Progenitor cell of endocrine pancreas (in vitro differentiated cells): ENCODE measurements around the gene ADAT3. TPM values are rescaled to one million over a fixed set of nuclear protein-coding genes. Genes with fewer than 3 reads are reported as not detected.

ENCODE experiments used
- DNase-seq: peaks from one replicate; pipeline ENCODE4 v3.0.0; 2021; ENCODE audit warnings: low spot score; ENCODE audit not compliant: unreplicated experiment
- H3K27ac Mint-ChIP-seq: 2 replicates; pipeline ENCODE4 v1.8.0; 2021; ENCODE audit warnings: mild to moderate bottlenecking, moderate library complexity, mixed read lengths
- H3K27me3 Mint-ChIP-seq: 2 replicates; pipeline ENCODE4 v1.8.0; 2021; ENCODE audit warnings: mixed read lengths
- H3K36me3 Mint-ChIP-seq: 2 replicates; pipeline ENCODE4 v1.8.0; 2022; ENCODE audit warnings: mixed read lengths; ENCODE audit not compliant: insufficient read depth
- H3K4me1 Mint-ChIP-seq: 2 replicates; pipeline ENCODE4 v1.8.0; 2021; ENCODE audit warnings: low read depth, mixed read lengths
- H3K4me3 Mint-ChIP-seq: 2 replicates; pipeline ENCODE4 v1.8.0; 2021; ENCODE audit warnings: low read depth, mild to moderate bottlenecking, moderate library complexity, mixed read lengths
- H3K9me3 Mint-ChIP-seq: 2 replicates; pipeline ENCODE4 v1.8.0; 2021; ENCODE audit warnings: low read depth, mixed read lengths
- total RNA-seq: library from RNA; stranded (reverse); gene quantifications from 2 replicates; pipeline ENCODE4 v1.2.1, GENCODE V29; 2021
- TF ChIP-seq, protein P1 (sequence below): fragments of 200-600 bp; sonication (generic); IDR thresholded peaks from one replicate; pipeline ENCODE4 v1.5.0; 2021; ENCODE audit warnings: antibody characterized with exemption, mild to moderate bottlenecking; ENCODE audit not compliant: unreplicated experiment

The ADAT3 gene
- total RNA-seq, 1 donor from 2014 or later = 14.1 TPM

DNA sequence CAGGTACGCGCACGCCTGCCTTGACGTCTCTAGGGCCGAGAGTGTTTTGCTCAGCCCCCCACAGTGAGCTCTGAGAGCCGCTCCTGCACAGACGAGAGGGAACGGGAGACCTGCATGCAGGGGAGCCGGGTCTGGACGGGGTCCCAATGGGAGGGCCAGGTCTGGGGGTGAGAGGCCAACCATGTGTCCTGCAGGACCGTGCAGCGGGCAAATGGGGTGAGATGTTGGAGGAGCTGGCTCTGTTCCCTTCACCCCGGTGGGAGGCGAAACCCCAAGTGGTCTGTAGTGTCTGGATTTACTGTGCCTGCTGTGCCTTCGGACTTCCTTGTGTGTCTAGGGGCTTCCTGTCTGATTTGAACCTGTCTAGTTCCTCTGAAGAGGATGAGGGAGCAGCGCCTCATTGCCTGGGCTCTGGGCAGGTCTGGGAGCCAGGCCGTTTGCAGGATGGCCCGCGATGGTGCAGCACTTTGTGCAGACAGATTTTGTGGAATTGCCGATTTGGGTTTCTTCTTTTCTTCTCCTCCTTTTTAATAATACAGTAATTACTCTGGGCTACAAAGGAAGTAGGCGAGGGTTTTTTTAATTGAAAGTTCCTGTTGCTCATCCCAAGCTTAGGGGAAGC, 37.8 kb downstream of the ADAT3 start:
- Mint-ChIP-seq H3K36me3 (no peaks in the 10 kb centered on the region), H3K27ac (peak overlapping the region; percentile 94), H3K4me1 (peaks cover 16% of the 10 kb centered on the region), H3K4me3 (peak overlapping the region; percentile 92), H3K9me3 (no peaks in the 10 kb centered on the region), H3K27me3 (no peaks in the 10 kb centered on the region)
- DNase-seq = no peak
- TF ChIP-seq, protein P1, sequence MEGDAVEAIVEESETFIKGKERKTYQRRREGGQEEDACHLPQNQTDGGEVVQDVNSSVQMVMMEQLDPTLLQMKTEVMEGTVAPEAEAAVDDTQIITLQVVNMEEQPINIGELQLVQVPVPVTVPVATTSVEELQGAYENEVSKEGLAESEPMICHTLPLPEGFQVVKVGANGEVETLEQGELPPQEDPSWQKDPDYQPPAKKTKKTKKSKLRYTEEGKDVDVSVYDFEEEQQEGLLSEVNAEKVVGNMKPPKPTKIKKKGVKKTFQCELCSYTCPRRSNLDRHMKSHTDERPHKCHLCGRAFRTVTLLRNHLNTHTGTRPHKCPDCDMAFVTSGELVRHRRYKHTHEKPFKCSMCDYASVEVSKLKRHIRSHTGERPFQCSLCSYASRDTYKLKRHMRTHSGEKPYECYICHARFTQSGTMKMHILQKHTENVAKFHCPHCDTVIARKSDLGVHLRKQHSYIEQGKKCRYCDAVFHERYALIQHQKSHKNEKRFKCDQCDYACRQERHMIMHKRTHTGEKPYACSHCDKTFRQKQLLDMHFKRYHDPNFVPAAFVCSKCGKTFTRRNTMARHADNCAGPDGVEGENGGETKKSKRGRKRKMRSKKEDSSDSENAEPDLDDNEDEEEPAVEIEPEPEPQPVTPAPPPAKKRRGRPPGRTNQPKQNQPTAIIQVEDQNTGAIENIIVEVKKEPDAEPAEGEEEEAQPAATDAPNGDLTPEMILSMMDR = no peak

DNA sequence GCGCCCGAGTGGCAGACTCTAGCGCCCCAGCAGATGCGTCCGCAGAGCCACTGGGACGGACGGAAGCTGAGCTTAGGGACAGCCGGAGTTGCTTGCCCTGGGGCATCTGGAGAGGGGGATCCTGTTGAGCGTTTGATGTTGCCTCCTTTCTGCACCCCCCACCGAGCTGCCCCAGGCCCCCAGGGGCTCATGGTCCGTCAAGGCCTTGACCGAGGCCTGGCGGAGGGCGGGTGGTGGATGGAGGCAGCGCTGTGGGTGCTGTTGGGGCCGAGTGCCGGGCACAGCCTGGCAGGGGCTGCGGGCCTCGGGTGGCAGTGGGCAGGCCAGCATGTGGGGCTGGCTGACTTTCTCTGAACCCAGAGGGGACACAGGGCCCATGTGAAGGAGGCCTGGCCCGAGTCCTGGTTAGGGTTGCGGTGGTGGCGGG, 38.5 kb downstream of the ADAT3 start:
- Mint-ChIP-seq H3K36me3 (peaks cover 1% of the 10 kb centered on the region), H3K4me3 (peak overlapping the region; percentile 92), H3K27me3 (no peaks in the 10 kb centered on the region), H3K27ac (peak overlapping the region; percentile 94), H3K9me3 (no peaks in the 10 kb centered on the region), H3K4me1 (peaks cover 16% of the 10 kb centered on the region)
- TF ChIP-seq, protein P1 = no peak
- DNase-seq = no peak

DNA sequence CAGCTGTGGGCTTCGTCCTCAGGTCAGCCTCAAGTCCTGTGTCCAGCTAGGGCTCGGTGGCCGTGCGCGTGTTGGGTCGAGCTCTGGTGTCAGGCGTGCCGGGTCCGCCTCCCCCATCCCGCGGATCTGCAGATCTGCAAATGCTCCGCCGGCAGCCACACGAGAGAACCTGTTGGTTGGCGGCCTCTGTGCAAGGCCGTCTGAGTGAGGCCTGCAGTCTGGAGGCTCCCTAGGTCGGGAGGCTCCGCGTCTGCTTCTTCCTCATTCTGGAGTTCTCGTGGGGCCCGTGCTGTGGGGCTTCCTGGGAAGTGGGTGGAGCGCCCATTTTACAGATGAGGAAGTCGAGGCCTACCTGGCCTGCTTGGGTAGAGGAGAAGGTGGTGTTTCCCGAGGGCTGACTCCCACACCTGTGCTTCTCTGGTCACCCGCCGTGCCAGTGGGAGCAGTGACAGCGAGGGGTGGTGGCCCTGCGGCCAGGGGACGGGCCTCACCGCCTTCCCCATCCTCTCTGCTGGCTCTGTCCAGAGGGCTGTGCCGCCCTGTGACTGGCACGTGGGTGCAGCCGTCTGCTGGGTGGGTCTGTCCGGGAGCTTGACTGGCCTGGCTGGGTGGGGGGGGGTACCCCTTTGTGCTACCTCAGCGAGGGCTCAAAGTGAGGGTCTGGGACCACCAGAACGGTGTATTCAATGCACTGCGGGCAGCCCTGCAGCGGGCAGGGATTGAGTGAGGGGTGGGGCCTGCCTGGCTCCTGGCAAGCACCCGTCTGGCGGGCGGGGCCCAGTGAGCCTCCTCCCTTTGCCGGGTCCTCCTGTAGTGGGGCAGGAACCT, 39.1 kb downstream of the ADAT3 start:
- TF ChIP-seq, protein P1 = no peak
- Mint-ChIP-seq H3K4me1 (peaks cover 17% of the 10 kb centered on the region), H3K36me3 (peaks cover 1% of the 10 kb centered on the region), H3K4me3 (peak overlapping the region; percentile 26), H3K27ac (peak overlapping the region; percentile 74), H3K27me3 (no peaks in the 10 kb centered on the region), H3K9me3 (no peaks in the 10 kb centered on the region)
- DNase-seq = no peak

DNA sequence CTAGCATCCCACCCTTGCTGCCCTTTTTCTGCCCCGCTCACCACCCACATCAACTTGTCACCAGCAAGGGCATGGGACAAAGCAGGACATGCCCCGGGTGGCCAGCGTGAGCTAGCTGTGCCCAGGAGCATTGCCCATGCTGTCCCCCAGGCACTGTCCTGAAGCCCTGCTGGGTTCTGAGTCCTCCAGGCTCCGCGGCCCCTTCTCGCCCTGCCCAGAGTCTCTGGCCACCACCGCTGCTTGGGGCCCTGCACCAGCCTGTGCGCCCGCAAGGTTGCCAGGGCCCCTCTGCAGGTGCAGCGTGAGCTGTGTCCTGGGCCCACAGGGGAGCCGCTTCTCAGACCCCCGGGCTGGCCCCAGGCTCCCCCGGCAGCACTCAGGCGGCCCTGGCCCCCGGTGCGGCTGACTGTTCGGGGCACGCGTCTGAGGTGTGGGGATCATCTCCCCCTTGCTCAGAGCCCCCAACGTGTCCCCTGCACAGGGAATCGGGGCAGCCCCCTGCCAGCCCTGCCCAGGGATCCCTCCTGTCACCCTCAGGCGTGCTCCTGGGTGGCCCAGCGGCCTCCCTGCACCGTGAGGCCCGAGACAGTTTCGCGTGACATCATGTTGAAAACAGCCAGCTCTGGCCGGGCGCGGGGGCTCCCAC, 39.8 kb downstream of the ADAT3 start:
- H3K27ac Mint-ChIP-seq = no peak overlapping the region
- no peak overlapping the region for H3K4me3 Mint-ChIP-seq
- TF ChIP-seq, protein P1 = no peak
- H3K9me3 Mint-ChIP-seq = no peaks in the 10 kb centered on the region
- no peaks in the 10 kb centered on the region for H3K27me3 Mint-ChIP-seq
- peaks cover 1% of the 10 kb centered on the region for H3K36me3 Mint-ChIP-seq
- DNase-seq = no peak
- peaks cover 15% of the 10 kb centered on the region for H3K4me1 Mint-ChIP-seq

DNA sequence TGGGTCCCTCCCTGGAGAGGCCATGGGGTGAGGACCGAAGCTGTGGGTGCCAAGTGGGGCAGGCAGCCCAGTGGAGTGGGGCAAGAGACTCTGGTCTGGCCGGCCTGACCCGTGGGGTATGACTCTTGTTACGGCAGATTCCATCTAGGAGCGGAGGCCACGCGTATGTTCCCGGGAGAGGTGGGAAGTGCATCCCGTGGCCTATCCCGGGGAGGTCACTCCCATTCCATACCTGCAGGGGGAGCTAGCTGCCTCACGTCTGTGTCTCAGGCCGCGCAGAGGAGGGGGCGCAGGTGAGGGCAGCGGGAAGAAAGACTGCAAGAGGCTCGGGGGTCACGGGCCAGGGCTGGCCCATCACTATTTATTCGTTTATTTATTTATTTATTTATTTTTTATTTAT, 40.7 kb downstream of the ADAT3 start:
- no peaks in the 10 kb centered on the region for H3K9me3 Mint-ChIP-seq
- H3K36me3 Mint-ChIP-seq = peaks cover 3% of the 10 kb centered on the region
- H3K27me3 Mint-ChIP-seq = no peaks in the 10 kb centered on the region
- H3K4me3 Mint-ChIP-seq = no peak overlapping the region
- peaks cover 13% of the 10 kb centered on the region for H3K4me1 Mint-ChIP-seq
- TF ChIP-seq, protein P1 = peak; percentile 68
- peak; percentile 34 for DNase-seq
- H3K27ac Mint-ChIP-seq = no peak overlapping the region
